Activated CD4-positive, alpha-beta T cell treated with anti-CD3 and anti-CD28 coated beads, Interleukin-2, amount 50 U/mL, for 16 hours (primary cell): ENCODE results near the gene SNX4.
"Not testable (repeated sequence)": the region's sequence is repeated elsewhere in the genome, so short reads cannot be mapped to it uniquely, and the experiment has no call there.

ENCODE experiments used
- DNase-seq: peaks from one replicate; pipeline ENCODE4 v3.0.0-alpha.2; 2020

SNX4 gene

GRCh38 chr3:125519678-125520562 lies at the start of gene SNX4:
Gene SNX4 (minus strand): TSS chr3:125520202. CDS start chr3:125520172, 30 bp downstream.
- peak; percentile 92 for DNase-seq

- no peak for DNase-seq
Observed at GRCh38 chr3:125556314-125556713, 36.3 kb upstream of the SNX4 start.

DNA sequence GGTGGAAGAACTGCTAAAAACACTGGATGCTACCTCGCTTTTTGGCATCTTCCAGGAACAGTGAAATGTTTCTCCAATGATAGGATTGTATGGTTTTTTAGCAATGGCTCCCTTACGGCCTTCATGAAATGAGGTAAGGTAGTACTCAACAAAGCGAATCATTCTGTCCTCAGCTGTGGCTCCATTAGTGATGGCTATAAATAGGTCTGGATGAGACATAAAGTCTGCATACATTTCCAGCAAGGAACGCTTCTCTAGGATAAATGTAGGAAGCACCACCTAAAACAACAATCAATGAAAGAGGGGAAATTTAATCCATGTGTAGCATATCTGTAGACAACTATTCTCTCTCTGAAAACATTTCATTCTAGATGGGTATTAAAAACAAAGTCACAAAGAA lies 32.4 kb upstream of the SNX4 start:
- no peak for DNase-seq

DNA sequence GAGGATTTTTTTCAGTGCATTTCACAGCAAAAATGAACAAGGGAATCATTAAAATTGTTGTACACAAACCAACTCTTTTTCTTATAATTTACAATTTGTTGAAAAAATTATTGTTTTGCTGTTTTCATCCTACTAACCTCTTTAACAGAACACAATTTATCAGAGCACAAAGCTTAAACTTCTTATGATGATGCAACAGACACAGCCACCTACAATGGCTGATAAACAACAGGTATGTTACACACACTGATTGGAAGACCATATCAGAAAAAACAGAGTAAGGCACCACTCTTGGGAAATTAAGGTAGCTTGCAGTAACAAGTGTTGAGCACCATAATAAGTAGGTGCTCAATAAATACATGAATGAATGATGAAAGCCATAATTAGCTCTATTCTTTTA lies 8.9 kb upstream of the SNX4 start:
- DNase-seq = no peak

DNA sequence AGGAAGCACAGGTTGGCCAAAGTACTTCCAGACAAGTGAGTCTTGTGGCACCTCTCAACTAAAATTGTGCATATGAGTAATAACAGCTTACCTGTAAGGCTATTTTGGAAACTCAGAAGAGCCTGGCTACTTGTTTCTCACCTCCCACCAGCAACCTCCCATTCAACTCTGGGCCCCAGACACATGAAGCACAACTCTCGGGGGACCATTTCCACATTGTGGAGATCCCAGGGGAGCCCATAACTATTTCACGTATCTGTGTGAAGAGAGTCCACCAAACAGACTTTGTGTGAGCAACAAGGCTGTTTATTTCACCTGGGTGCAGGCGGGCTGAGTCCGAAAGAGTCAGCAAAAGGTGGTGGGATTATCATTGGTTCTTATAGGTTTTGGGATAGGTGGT lies 5.2 kb upstream of the SNX4 start:
- DNase-seq = no peak

- DNase-seq = not testable (repeated sequence)
Observed at GRCh38 chr3:125520563-125520919, 539 bp upstream of the SNX4 start.

- no peak for DNase-seq
Observed at GRCh38 chr3:125515421-125515820, 4.6 kb downstream of the SNX4 start.

- no peak for DNase-seq
Observed at GRCh38 chr3:125513490-125514115, 6.4 kb downstream of the SNX4 start.

GRCh38 chr3:125512135-125512920 lies 7.7 kb downstream of the SNX4 start:
- DNase-seq = peak; percentile 76

GRCh38 chr3:125511420-125512118 lies 8.4 kb downstream of the SNX4 start:
- DNase-seq = no peak

GRCh38 chr3:125507128-125507527 lies 12.9 kb downstream of the SNX4 start:
- no peak for DNase-seq

DNA sequence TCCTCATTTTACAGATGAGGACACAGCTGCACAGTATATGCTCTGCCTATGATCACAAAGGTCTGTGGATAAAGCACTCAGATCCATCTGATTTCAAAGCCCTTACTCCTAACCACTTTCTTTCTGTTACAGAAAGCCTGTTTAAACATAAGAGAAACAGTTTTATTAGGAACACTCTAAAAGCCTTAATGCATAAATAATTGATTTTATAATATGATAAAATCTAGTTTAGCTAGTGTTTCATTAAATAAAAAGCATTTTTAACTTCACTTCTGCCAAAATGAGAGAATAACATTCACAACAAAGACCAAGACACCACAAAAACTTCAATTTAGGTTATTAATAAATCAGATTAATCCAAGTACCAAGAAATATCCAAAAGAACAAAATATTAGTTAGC lies 21.4 kb downstream of the SNX4 start:
- DNase-seq = no peak

DNA sequence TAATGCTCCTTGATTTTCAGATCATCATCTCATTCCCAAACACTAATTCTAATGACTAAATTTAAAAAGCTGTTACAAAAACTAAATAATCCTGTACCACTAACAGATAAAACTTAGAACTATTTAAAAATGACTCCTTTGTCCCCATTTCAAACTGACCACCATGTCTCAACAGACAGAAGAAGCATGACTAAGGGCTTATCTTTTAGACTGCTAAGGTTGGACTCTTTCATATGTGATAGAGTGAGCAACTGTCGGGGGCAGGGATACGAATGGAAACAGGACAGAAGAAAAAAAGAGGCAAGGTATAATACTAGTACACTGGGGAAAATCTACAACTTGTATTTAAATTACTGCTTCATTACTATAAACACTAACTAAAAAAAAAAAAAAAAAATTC lies 23.3 kb downstream of the SNX4 start:
- no peak for DNase-seq

DNA sequence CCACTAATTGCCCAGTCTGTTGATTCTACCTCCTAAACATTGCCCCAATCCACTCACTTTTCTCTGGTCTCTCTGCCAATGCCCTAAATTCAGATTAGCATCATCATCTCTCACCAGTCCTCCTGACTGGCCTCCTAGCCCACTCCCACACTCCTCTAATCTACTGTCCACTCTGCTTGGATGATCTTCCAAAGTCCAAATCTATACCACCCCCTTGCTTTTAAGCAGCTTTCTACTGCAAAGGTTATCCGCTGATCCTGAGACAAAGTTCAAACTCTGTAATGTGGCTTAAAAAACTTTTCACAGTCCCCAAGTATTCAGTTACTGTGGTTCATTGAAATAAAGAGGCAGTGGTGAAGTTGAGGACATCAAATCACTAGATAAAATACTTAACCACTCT lies 37.6 kb downstream of the SNX4 start:
- no peak for DNase-seq

- no peak for DNase-seq
Observed at GRCh38 chr3:125481786-125482185, 38.2 kb downstream of the SNX4 start.

GRCh38 chr3:125481375-125481759 lies 38.6 kb downstream of the SNX4 start:
- not testable (repeated sequence) for DNase-seq

DNA sequence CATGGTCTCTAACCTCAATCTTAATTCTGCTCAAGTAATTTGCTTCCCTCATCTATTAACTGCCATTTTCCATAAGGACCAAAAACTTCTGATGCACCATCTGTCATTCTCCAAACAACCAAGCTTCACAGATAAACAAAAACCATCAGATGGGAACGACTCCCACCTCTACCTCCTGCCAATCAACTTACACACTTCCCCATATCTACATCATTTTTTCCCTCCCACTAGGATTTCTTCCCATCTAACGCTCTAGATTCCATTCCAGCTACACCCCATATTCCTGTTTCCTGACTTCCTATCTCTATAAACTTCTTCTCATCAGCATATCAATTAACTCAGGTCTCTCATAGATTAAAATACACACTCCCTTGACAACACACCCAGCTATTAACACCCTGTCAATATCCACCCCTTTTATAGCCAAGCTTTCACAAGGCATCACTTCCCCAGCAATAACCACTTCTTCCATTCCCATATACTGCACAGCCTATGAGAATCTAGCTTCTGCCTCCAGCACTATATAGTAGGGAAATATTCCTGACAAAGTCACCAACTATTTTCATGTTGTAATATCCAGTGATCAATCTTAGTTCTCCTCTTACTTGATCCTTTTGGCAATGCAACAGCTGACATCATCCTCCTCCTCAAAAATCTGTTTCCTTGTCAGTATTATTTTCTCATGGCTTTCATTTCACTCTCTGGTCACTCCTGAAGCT lies 39.2 kb downstream of the SNX4 start:
- no peak for DNase-seq

- DNase-seq = no peak
Observed at GRCh38 chr3:125479091-125479490, 40.9 kb downstream of the SNX4 start.

- no peak for DNase-seq
Observed at GRCh38 chr3:125478326-125478725, 41.7 kb downstream of the SNX4 start.

DNA sequence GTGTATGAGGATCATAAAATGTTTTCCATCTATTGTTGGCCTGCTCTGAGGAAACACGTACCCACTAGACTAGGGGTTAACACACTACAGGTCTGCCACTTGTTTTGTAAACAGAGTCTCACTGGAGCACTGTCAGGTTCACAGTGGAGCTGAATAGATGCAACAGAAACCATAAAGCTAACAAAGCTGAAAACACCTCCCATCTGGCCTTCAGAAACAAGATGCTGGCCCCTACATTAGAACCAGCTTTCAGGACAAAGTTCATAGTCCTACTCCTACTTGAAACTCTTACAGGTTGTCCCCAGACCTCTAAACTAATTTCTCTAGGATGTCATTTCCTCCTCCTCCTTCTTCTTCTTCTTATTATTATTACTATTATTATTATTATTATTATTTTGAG lies 42.3 kb downstream of the SNX4 start:
- no peak for DNase-seq

GRCh38 chr3:125470671-125471070 lies 49.3 kb downstream of the SNX4 start:
- no peak for DNase-seq

DNA sequence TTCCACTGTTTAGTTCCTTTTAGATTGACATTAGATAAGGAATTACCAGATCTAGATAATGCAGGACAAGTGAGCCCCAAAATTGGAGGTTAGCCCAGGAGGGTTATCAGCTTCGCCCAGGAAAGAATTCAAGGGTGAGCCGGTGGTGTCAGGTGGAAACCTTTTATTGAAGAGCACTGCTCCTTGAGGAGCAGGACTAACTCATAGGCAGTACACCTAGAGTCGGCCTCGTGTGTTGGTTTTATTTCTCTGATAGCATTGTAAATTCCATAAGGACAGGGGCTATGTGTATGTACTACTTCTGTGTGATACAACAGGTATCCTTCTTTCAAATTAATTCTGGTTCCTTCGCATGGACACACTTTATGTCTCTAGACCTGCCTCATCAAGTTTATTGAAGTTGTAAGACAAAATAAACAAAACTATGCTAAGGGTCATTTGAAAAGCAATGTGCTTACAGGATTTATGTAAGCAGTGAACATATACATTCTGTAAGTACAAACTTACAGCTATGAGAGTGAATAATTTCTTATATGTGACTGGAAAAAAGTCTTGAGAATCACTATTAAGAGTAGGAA lies 57.2 kb downstream of the SNX4 start:
- DNase-seq = no peak
